B cell (primary cell): ENCODE measurements around the gene ZNF831. TPM values are rescaled to one million over a fixed set of nuclear protein-coding genes. Genes with fewer than 3 reads are reported as not detected.
A peak's percentile ranks its signal among the peaks of the same experiment; 100 is the strongest.

Experiments used
- ATAC-seq: fragments of 200-7000 bp; cut with Tn5 transposase; one replicate; pipeline ENCODE4 v1.10.0; 2021; ENCODE audit warnings: low read depth, mild to moderate bottlenecking, moderate number of reproducible peaks, moderate library complexity
- CTCF ChIA-PET: fragments of 350-600 bp; sonication (Branson Sonifier 250); formaldehyde crosslinking; loops from one replicate; lab custom pipeline; 2021; ENCODE audit warnings: antibody characterized with exemption, inconsistent platforms; lab: Charles Lee
- POLR2A ChIA-PET: fragments of 350-600 bp; sonication (Branson Sonifier 250); formaldehyde crosslinking; loops from one replicate; lab custom pipeline; 2021; ENCODE audit warnings: antibody characterized with exemption; lab: Charles Lee
- DNase-seq: peaks from one replicate; pipeline ENCODE4 v3.0.0; 2013
- H2AFZ ChIP-seq: 2 replicates; pipeline ENCODE4 v1.6.1; 2012; ENCODE audit warnings: mild to moderate bottlenecking, low read depth, low read length; ENCODE audit not compliant: insufficient read depth, poor library complexity, severe bottlenecking
- H3K27ac ChIP-seq, 2 donors: 1 replicate in 1 of 2; 2 replicates in 1 of 2; pipeline ENCODE4 v1.5.1; 2012 to 2013; ENCODE audit warnings: low read length in 2 of 2, mild to moderate bottlenecking in 2 of 2, moderate library complexity in 1 of 2
- H3K27me3 ChIP-seq, 4 experiments: fragments of 200-600 bp in 1 of 4; sonication (generic) in 1 of 4; replicated peaks in 1 of 4; 1 replicate in 2 of 4; 2 replicates in 2 of 4; pipeline versions ENCODE4 v1.6.1 to v1.7.0; 2013 to 2016; ENCODE audit warnings: low read length in 3 of 4, mild to moderate bottlenecking in 2 of 4, mixed read lengths in 1 of 4, moderate library complexity in 1 of 4; ENCODE audit not compliant: insufficient read depth in 4 of 4, control insufficient read depth in 3 of 4; ENCODE audit errors: control extremely low read depth in 1 of 4
- H3K36me3 ChIP-seq, 2 experiments: replicated peaks in 1 of 2; 1 replicate in 1 of 2; 2 replicates in 1 of 2; pipeline versions ENCODE4 v1.6.1 to v1.7.1; 2013; ENCODE audit warnings: low read length in 1 of 2; ENCODE audit not compliant: insufficient read depth in 2 of 2, control insufficient read depth in 1 of 2; ENCODE audit errors: control extremely low read depth in 1 of 2, extremely low read depth in 1 of 2
- H3K4me1 ChIP-seq, 2 donors: fragments of 200-600 bp in 1 of 2; sonication (generic) in 1 of 2; 1 replicate in 1 of 2; 2 replicates in 1 of 2; pipeline versions ENCODE4 v1.5.1 to v1.6.1; 2013 to 2017; ENCODE audit warnings: low read length in 2 of 2; ENCODE audit not compliant: control insufficient read depth in 2 of 2, insufficient read depth in 2 of 2
- H3K4me2 ChIP-seq: replicated peaks from 2 replicates; pipeline ENCODE3; 2012; ENCODE audit warnings: mild to moderate bottlenecking, low read depth, low read length; ENCODE audit not compliant: poor library complexity, severe bottlenecking
- H3K4me3 ChIP-seq, 5 experiments: fragments of 200-600 bp in 1 of 5; sonication (generic) in 1 of 5; 1 replicate in 3 of 5; 2 replicates in 2 of 5; pipeline versions ENCODE4 v1.5.1 to v1.7.0; 2011 to 2016; ENCODE audit warnings: low read length in 4 of 5, mild to moderate bottlenecking in 4 of 5, low read depth in 2 of 5, control low read depth in 1 of 5, moderate library complexity in 1 of 5; ENCODE audit not compliant: insufficient read depth in 1 of 5; ENCODE audit errors: control extremely low read depth in 1 of 5, extremely low read depth in 1 of 5
- H3K79me2 ChIP-seq: fragments of 200-600 bp; sonication (generic); one replicate; pipeline ENCODE4 v1.6.0; 2016; ENCODE audit warnings: low read length; ENCODE audit not compliant: control insufficient read depth, insufficient read depth
- H3K9ac ChIP-seq: fragments of 200-600 bp; sonication (generic); 2 replicates; pipeline ENCODE4 v1.6.1; 2017; ENCODE audit warnings: mild to moderate bottlenecking, low read length, moderate library complexity
- H3K9me3 ChIP-seq, 3 donors: one replicate each; pipeline versions ENCODE4 v1.6.1 to v1.7.1; 2013; ENCODE audit warnings: low read length in 2 of 3; ENCODE audit not compliant: control insufficient read depth in 2 of 3, insufficient read depth in 1 of 3; ENCODE audit errors: control extremely low read depth in 1 of 3
- H4K20me1 ChIP-seq: 2 replicates; pipeline ENCODE4 v1.6.0; 2012; ENCODE audit warnings: mild to moderate bottlenecking, low read length; ENCODE audit not compliant: insufficient read depth, control insufficient read depth, poor library complexity, severe bottlenecking
- H3K27ac Mint-ChIP-seq: one replicate; pipeline ENCODE4 v1.8.0; 2021; ENCODE audit warnings: mixed read lengths
- H3K27me3 Mint-ChIP-seq: one replicate; pipeline ENCODE4 v1.8.0; 2021; ENCODE audit warnings: mixed read lengths
- H3K4me1 Mint-ChIP-seq: one replicate; pipeline ENCODE4 v1.8.0; 2021; ENCODE audit warnings: mixed read lengths
- H3K4me3 Mint-ChIP-seq: one replicate; pipeline ENCODE4 v1.8.0; 2021; ENCODE audit warnings: mixed read lengths
- H3K9me3 Mint-ChIP-seq: one replicate; pipeline ENCODE4 v1.8.0; 2022; ENCODE audit warnings: mixed read lengths; ENCODE audit not compliant: insufficient read depth
- CTCF ChIP-seq: fragments of 200-600 bp; IDR thresholded peaks from one replicate; pipeline ENCODE4 v1.8.0; 2022; ENCODE audit warnings: antibody characterized with exemption, mild to moderate bottlenecking
- EZH2 ChIP-seq: IDR thresholded peaks from 2 replicates; pipeline ENCODE4 v1.6.1; 2012; ENCODE audit warnings: borderline replicate concordance, low read depth, mild to moderate bottlenecking, moderate library complexity, low read length; ENCODE audit not compliant: insufficient read depth, poor library complexity, severe bottlenecking
- WGBS: methylation state at CpG from one replicate; pipeline ENCODE4 v1.1.5; 2013; ENCODE audit warnings: missing lambda C conversion rate; ENCODE audit not compliant: insufficient coverage; 5-methylcytosine and 5-hydroxymethylcytosine counted together
- intact Hi-C: fragments of 100-400 bp; cut with micrococcal nuclease; formaldehyde crosslinking; loops from one replicate; pipeline ENCODE4 v1.10.0; 2022
- polyA plus RNA-seq: library from polyadenylated mRNA; depleted of rRNA; stranded (reverse); fragments of >200 nt; gene quantifications from 2 replicates; pipeline ENCODE4 v1.2.3, GENCODE V29; 2012
- total RNA-seq, 2 donors: library from RNA; stranded (reverse); fragments of 120-200 nt in 1 of 2; gene quantifications; 1 replicate in 1 of 2; 2 replicates in 1 of 2; pipeline versions ENCODE4 v1.2.3 to v1.2.4, GENCODE V29; 2013 to 2022

Gene ZNF831
- total and polyA plus RNA-seq, 2 donors (not counting 1 experiment from before 2014, with no cell fraction given), result 1.7 to 14.1 TPM

GRCh38 chr20:59178983-59179595 is 15.5 kb downstream of the ZNF831 start:
- TF ChIP-seq EZH2 (no peak), CTCF (no peak)
- no peak overlapping the region for H3K4me3 ChIP-seq
- POLR2A ChIA-PET, result no interaction called here
- H3K4me2 ChIP-seq, result no peak overlapping the region
- Mint-ChIP-seq H3K4me1 (peaks cover 50% of the 10 kb centered on the region), H3K27me3 (no peaks in the 10 kb centered on the region), H3K9me3 (no peaks in the 10 kb centered on the region), H3K27ac (peak overlapping the region; percentile 41), H3K4me3 (no peak overlapping the region)
- no peak for DNase-seq
- H3K79me2 ChIP-seq, result peaks cover 19% of the 10 kb centered on the region
- peaks cover 0 to 6% of the 10 kb centered on the region in 2 experiments for H3K36me3 ChIP-seq
- intact Hi-C loops, result no loop called here
- no peak overlapping the region for H3K27ac ChIP-seq
- H4K20me1 ChIP-seq, result peaks cover 6% of the 10 kb centered on the region
- H3K27me3 ChIP-seq, result no peaks in the 10 kb centered on the region
- 95% methylated on average over 7 of the region's 10 CpGs for WGBS
- no peak overlapping the region for H2AFZ ChIP-seq
- H3K9me3 ChIP-seq, result no peaks in the 10 kb centered on the region
- peaks cover 27 to 33% of the 10 kb centered on the region in 2 donors for H3K4me1 ChIP-seq
- no peak overlapping the region for H3K9ac ChIP-seq
- CTCF ChIA-PET, result interaction anchor here (2.4 to 3.5 kb wide), 2 partner anchors 28 to 91 kb away, joined by 9 to 14 read pairs; no protein-coding TSS in a partner anchor
- ATAC-seq, result no peak

- Histone ChIP-seq H3K9me3 (peaks cover 0 to 3% (median 0%) of the 10 kb centered on the region in 3 donors), H3K9ac (no peak overlapping the region), H3K4me1 (peaks cover 27 to 33% of the 10 kb centered on the region in 2 donors), H3K27me3 (no peaks in the 10 kb centered on the region), H3K27ac (no peak overlapping the region), H4K20me1 (peaks cover 6% of the 10 kb centered on the region), H2AFZ (no peak overlapping the region), H3K4me3 (no peak overlapping the region), H3K79me2 (peaks cover 27% of the 10 kb centered on the region), H3K36me3 (peaks cover 0 to 6% of the 10 kb centered on the region in 2 experiments), H3K4me2 (no peak overlapping the region)
- CTCF ChIA-PET, result interaction anchor here (3.5 kb wide), 1 partner anchor 91 kb away, joined by 14 read pairs; no protein-coding TSS in a partner anchor
- no peak overlapping the region for H3K4me3 Mint-ChIP-seq
- no peaks in the 10 kb centered on the region for H3K27me3 Mint-ChIP-seq
- no peak for ATAC-seq
- TF ChIP-seq EZH2 (no peak), CTCF (no peak)
- POLR2A ChIA-PET, result no interaction called here
- H3K9me3 Mint-ChIP-seq, result no peaks in the 10 kb centered on the region
- no peak for DNase-seq
- no CpG with 5 or more reads among the region's 5 CpGs for WGBS
- intact Hi-C loops, result loop anchor here (5.0 kb wide), 1 partner anchor 33 kb away; no protein-coding TSS in a partner anchor
- H3K4me1 Mint-ChIP-seq, result peaks cover 53% of the 10 kb centered on the region
- H3K27ac Mint-ChIP-seq, result no peak overlapping the region
Observed at GRCh38 chr20:59179988-59180387, 16.4 kb downstream of the ZNF831 start.
